ENCODE measurements around the gene LILRA5.
"Not testable (repeated sequence)": the region's sequence is repeated elsewhere in the genome, so short reads cannot be mapped to it uniquely, and the experiment has no call there.

LILRA5 gene

GRCh38 chr19:54312436-54313377 is at the start of gene LILRA5:
LILRA5 (minus strand) TSS chr19:54313166; CDS start chr19:54313019, 147 bp downstream.
- no peak for DNase-seq

GRCh38 chr19:54361680-54362422 is 48.9 kb upstream of the LILRA5 start:
- DNase-seq = not testable (repeated sequence)

- DNase-seq = not testable (repeated sequence)
These were observed 46.3 kb upstream of the LILRA5 start for GRCh38 chr19:54359149-54359820.

- no peak for DNase-seq
These were observed 44.4 kb upstream of the LILRA5 start for GRCh38 chr19:54357381-54357780.

GRCh38 chr19:54356444-54357056 is 43.6 kb upstream of the LILRA5 start:
- DNase-seq = no peak

- no peak for DNase-seq
These were observed 42.7 kb upstream of the LILRA5 start for GRCh38 chr19:54355675-54356074.

GRCh38 chr19:54354761-54355160 is 41.8 kb upstream of the LILRA5 start:
- no peak for DNase-seq

GRCh38 chr19:54352546-54352945 is 39.6 kb upstream of the LILRA5 start:
- no peak for DNase-seq

- no peak for DNase-seq
These were observed 39.1 kb upstream of the LILRA5 start for GRCh38 chr19:54352041-54352440.

GRCh38 chr19:54351474-54351873 is 38.5 kb upstream of the LILRA5 start:
- DNase-seq = no peak

GRCh38 chr19:54345938-54346386 is 33.0 kb upstream of the LILRA5 start:
- no peak for DNase-seq

GRCh38 chr19:54343868-54344267 is 30.9 kb upstream of the LILRA5 start:
- no peak for DNase-seq

GRCh38 chr19:54341295-54341694 is 28.3 kb upstream of the LILRA5 start:
- no peak for DNase-seq

- no peak for DNase-seq
These were observed 26.8 kb upstream of the LILRA5 start for GRCh38 chr19:54339646-54340358.

- DNase-seq = no peak
These were observed 25.6 kb upstream of the LILRA5 start for GRCh38 chr19:54338521-54338920.

- DNase-seq = no peak
These were observed 24.9 kb upstream of the LILRA5 start for GRCh38 chr19:54337858-54338230.

- no peak for DNase-seq
These were observed 24.2 kb upstream of the LILRA5 start for GRCh38 chr19:54336893-54337857.

- DNase-seq = no peak
These were observed 23.3 kb upstream of the LILRA5 start for GRCh38 chr19:54335979-54336892.

- no peak for DNase-seq
These were observed 22.2 kb upstream of the LILRA5 start for GRCh38 chr19:54335164-54335563.
